Measurements from ENCODE around the gene ARHGEF17.

ARHGEF17 gene

DNA sequence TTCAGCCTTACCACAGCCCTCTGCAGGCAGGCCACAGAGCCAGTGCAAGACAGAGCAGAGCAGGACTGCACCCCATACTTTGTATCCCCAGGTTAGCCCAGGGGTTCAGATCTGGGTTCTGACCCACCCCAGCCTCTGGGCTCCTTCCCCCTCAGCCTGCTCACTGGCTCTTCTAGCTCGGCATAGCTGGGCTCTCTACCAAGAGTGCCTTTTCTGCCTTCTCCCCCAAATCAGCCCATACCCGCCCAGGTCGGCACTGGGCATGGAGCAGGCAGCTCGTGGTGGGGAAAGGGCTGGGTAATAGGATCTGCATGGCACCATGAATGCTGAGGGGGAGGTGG lies 76.4 kb downstream of the ARHGEF17 start:
- Histone ChIP-seq H3K4me1 (ENCODE audit: control insufficient read depth, insufficient read depth, low read length) (peaks cover 11% of the 10 kb centered on the region; the same call in 1 of the 2 replicates), H3K9me3 (ENCODE audit: control insufficient read depth, insufficient read depth, low read depth, low read length) (no peaks in the 10 kb centered on the region), H3K27ac (ENCODE audit: extremely low read depth, low read depth, low read length) (no peak overlapping the region), H3K36me3 (ENCODE audit: control insufficient read depth in 2 of 2, insufficient read depth in 1 of 2, low read length in 2 of 2) (peaks cover 0 to 6% of the 10 kb centered on the region in 2 experiments; a peak in 1 of 3 replicates), H3K4me3 (ENCODE audit: low read depth, low read length) (no peak overlapping the region)
- ChIA-PET POLR2A (interaction anchor here (1.1 kb wide), 1 partner anchor 77 kb away, joined by 4 read pairs; no protein-coding TSS in a partner anchor), CTCF (interaction anchor here (0.7 to 8.4 kb wide), 5 partner anchors 8 to 131 kb away, joined by 3 to 61 read pairs (median 3); partner anchors contain the start of gene RELT)
- TF ChIP-seq ZNF112 (tag by site-specific recombination; IDR thresholded peaks at IDR 0.05) (no peak), ZFHX2 (tag by site-specific recombination; conservative IDR thresholded peaks at IDR 0.05) (no peak), GFI1B (tag by site-specific recombination; IDR thresholded peaks at IDR 0.05) (no peak), ZNF600 (tag by site-specific recombination; IDR thresholded peaks at IDR 0.05) (no peak), ZNF571 (tag by site-specific recombination; IDR thresholded peaks at IDR 0.05) (no peak), ZBTB17 (tag by site-specific recombination; IDR thresholded peaks at IDR 0.05) (no peak), SP7 (tag by site-specific recombination; IDR thresholded peaks at IDR 0.05) (no peak), ZNF776 (tag by site-specific recombination; IDR thresholded peaks at IDR 0.05; ENCODE audit: borderline replicate concordance) (no peak), ZNF610 (tag by site-specific recombination; IDR thresholded peaks at IDR 0.05; ENCODE audit: borderline replicate concordance) (no peak), ZNF239 (tag by site-specific recombination; IDR thresholded peaks at IDR 0.05) (no peak), ZNF529 (tag by site-specific recombination; IDR thresholded peaks at IDR 0.05; ENCODE audit: insufficient replicate concordance) (no peak), ZNF837 (tag by site-specific recombination; IDR thresholded peaks at IDR 0.05) (no peak), BCL11B (tag by site-specific recombination; IDR thresholded peaks at IDR 0.05; ENCODE audit: low read depth) (no peak)
- TF ChIP-seq, protein P1, sequence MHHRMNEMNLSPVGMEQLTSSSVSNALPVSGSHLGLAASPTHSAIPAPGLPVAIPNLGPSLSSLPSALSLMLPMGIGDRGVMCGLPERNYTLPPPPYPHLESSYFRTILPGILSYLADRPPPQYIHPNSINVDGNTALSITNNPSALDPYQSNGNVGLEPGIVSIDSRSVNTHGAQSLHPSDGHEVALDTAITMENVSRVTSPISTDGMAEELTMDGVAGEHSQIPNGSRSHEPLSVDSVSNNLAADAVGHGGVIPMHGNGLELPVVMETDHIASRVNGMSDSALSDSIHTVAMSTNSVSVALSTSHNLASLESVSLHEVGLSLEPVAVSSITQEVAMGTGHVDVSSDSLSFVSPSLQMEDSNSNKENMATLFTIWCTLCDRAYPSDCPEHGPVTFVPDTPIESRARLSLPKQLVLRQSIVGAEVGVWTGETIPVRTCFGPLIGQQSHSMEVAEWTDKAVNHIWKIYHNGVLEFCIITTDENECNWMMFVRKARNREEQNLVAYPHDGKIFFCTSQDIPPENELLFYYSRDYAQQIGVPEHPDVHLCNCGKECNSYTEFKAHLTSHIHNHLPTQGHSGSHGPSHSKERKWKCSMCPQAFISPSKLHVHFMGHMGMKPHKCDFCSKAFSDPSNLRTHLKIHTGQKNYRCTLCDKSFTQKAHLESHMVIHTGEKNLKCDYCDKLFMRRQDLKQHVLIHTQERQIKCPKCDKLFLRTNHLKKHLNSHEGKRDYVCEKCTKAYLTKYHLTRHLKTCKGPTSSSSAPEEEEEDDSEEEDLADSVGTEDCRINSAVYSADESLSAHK (tag by site-specific recombination; IDR thresholded peaks at IDR 0.05): no peak
- TF ChIP-seq, protein P2, sequence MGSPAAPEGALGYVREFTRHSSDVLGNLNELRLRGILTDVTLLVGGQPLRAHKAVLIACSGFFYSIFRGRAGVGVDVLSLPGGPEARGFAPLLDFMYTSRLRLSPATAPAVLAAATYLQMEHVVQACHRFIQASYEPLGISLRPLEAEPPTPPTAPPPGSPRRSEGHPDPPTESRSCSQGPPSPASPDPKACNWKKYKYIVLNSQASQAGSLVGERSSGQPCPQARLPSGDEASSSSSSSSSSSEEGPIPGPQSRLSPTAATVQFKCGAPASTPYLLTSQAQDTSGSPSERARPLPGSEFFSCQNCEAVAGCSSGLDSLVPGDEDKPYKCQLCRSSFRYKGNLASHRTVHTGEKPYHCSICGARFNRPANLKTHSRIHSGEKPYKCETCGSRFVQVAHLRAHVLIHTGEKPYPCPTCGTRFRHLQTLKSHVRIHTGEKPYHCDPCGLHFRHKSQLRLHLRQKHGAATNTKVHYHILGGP (tag by site-specific recombination; IDR thresholded peaks at IDR 0.05): no peak
- TF ChIP-seq, protein P3, sequence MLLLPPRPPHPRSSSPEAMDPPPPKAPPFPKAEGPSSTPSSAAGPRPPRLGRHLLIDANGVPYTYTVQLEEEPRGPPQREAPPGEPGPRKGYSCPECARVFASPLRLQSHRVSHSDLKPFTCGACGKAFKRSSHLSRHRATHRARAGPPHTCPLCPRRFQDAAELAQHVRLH (tag by site-specific recombination; IDR thresholded peaks at IDR 0.05): no peak
- TF ChIP-seq, protein P4, sequence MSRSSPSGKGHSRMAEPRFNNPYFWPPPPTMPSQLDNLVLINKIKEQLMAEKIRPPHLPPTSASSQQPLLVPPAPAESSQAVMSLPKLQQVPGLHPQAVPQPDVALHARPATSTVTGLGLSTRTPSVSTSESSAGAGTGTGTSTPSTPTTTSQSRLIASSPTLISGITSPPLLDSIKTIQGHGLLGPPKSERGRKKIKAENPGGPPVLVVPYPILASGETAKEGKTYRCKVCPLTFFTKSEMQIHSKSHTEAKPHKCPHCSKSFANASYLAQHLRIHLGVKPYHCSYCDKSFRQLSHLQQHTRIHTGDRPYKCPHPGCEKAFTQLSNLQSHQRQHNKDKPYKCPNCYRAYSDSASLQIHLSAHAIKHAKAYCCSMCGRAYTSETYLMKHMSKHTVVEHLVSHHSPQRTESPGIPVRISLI (tag by site-specific recombination; IDR thresholded peaks at IDR 0.05): no peak
- TF ChIP-seq, protein P5, sequence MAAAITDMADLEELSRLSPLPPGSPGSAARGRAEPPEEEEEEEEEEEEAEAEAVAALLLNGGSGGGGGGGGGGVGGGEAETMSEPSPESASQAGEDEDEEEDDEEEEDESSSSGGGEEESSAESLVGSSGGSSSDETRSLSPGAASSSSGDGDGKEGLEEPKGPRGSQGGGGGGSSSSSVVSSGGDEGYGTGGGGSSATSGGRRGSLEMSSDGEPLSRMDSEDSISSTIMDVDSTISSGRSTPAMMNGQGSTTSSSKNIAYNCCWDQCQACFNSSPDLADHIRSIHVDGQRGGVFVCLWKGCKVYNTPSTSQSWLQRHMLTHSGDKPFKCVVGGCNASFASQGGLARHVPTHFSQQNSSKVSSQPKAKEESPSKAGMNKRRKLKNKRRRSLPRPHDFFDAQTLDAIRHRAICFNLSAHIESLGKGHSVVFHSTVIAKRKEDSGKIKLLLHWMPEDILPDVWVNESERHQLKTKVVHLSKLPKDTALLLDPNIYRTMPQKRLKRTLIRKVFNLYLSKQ (tag by site-specific recombination; IDR thresholded peaks at IDR 0.05; ENCODE audit: borderline replicate concordance): no peak
